ENCODE data around the gene ENPP6. TPM values are rescaled to one million over a fixed set of nuclear protein-coding genes. Genes with fewer than 3 reads are reported as not detected.

Gene ENPP6
- total RNA-seq, 4 donors from 2014 or later: 0.57 TPM; not detected in 3

GRCh38 chr4:184122631-184123408 is 94.9 kb downstream of the ENPP6 start:
- 86 to 88% methylated on average over 11 to 12 of the region's 13 CpGs for WGBS, 2 donors
- no peak for DNase-seq

GRCh38 chr4:184120549-184121127 is 97.0 kb downstream of the ENPP6 start:
- no peak for DNase-seq
- Histone ChIP-seq H3K9me3 (no peaks in the 10 kb centered on the region), H3K36me3 (no peaks in the 10 kb centered on the region), H3K27me3 (no peaks in the 10 kb centered on the region), H3K27ac (no peak overlapping the region), H3K4me1 (no peaks in the 10 kb centered on the region), H3K4me3 (no peak overlapping the region)
- TF ChIP-seq CTCF (IDR thresholded peaks at IDR 0.05) (no peak), POLR2A (IDR thresholded peaks at IDR 0.05) (no peak)
- intact Hi-C loops (cut with DNase I): no loop called here
- 70 to 97% methylated on average over 2 to 4 of the region's 10 CpGs for WGBS, 2 donors

More at GRCh38 chr4:184122631-184123408, 94.9 kb downstream of the ENPP6 start:
- H3K9me3 ChIP-seq: no peaks in the 10 kb centered on the region
- no peaks in the 10 kb centered on the region for H3K36me3 ChIP-seq
- H3K27me3 ChIP-seq: no peaks in the 10 kb centered on the region
- H3K4me1 ChIP-seq: no peaks in the 10 kb centered on the region
- H3K4me3 ChIP-seq: no peak overlapping the region
- TF ChIP-seq POLR2A (IDR thresholded peaks at IDR 0.05) (no peak), CTCF (IDR thresholded peaks at IDR 0.05) (no peak)
- intact Hi-C loops (cut with DNase I): no loop called here
- no peak overlapping the region for H3K27ac ChIP-seq

GRCh38 chr4:184117662-184118199 is 99.9 kb downstream of the ENPP6 start:
- DNase-seq: no peak
- no peaks in the 10 kb centered on the region for H3K4me1 ChIP-seq
- WGBS, 2 donors: 85 to 86% methylated on average over 6 to 7 of the region's 11 CpGs
- H3K27ac ChIP-seq: no peak overlapping the region
- no peaks in the 10 kb centered on the region for H3K9me3 ChIP-seq
- TF ChIP-seq POLR2A (IDR thresholded peaks at IDR 0.05) (no peak), CTCF (IDR thresholded peaks at IDR 0.05) (no peak)
- H3K27me3 ChIP-seq: peaks cover 0 to 5% (median 0%) of the 10 kb centered on the region in 4 donors
- no peak overlapping the region for H3K4me3 ChIP-seq
- no peaks in the 10 kb centered on the region for H3K36me3 ChIP-seq
- intact Hi-C loops (cut with DNase I): no loop called here

- intact Hi-C loops (cut with DNase I): no loop called here
- Histone ChIP-seq H3K27ac (no peak overlapping the region), H3K36me3 (no peaks in the 10 kb centered on the region), H3K4me3 (no peak overlapping the region), H3K4me1 (no peaks in the 10 kb centered on the region), H3K27me3 (peaks cover 0 to 12% (median 0%) of the 10 kb centered on the region in 4 donors), H3K9me3 (no peaks in the 10 kb centered on the region)
- no peak for TF ChIP-seq CTCF (IDR thresholded peaks at IDR 0.05)
- no peak for TF ChIP-seq POLR2A (IDR thresholded peaks at IDR 0.05)
- no peak for DNase-seq
- WGBS, 2 donors: 71% methylated on average over 4 of the region's 4 CpGs; no CpG with 5 or more reads in 1 of the 2 donors
Observed at GRCh38 chr4:184115399-184115798, 102.3 kb downstream of the ENPP6 start.

GRCh38 chr4:184114431-184114830 is 103.2 kb downstream of the ENPP6 start:
- WGBS, 2 donors: 51 to 69% methylated on average over 6 to 8 of the region's 8 CpGs
- no peak overlapping the region for H3K27ac ChIP-seq
- peaks cover 0 to 12% (median 0%) of the 10 kb centered on the region in 4 donors for H3K27me3 ChIP-seq
- no peak overlapping the region for H3K4me3 ChIP-seq
- TF ChIP-seq CTCF (IDR thresholded peaks at IDR 0.05): peak in 2 of 6 experiments; percentile 16 to 31
- TF ChIP-seq POLR2A (IDR thresholded peaks at IDR 0.05): no peak
- H3K9me3 ChIP-seq: no peaks in the 10 kb centered on the region
- H3K36me3 ChIP-seq: no peaks in the 10 kb centered on the region
- DNase-seq: no peak
- intact Hi-C loops (cut with DNase I): no loop called here
- no peaks in the 10 kb centered on the region for H3K4me1 ChIP-seq
